VCaP (cell line): ENCODE results near the gene NDUFS7.

Source experiments
- H3K27ac ChIP-seq: fragments of 450-650 bp; 2 replicates; pipeline ENCODE4 v1.5.1; 2017
- CTCF ChIP-seq: fragments of 450-650 bp; conservative IDR thresholded peaks from 2 replicates; pipeline ENCODE4 v1.5.1; 2017; ENCODE audit warnings: mild to moderate bottlenecking, moderate library complexity

The NDUFS7 gene

DNA sequence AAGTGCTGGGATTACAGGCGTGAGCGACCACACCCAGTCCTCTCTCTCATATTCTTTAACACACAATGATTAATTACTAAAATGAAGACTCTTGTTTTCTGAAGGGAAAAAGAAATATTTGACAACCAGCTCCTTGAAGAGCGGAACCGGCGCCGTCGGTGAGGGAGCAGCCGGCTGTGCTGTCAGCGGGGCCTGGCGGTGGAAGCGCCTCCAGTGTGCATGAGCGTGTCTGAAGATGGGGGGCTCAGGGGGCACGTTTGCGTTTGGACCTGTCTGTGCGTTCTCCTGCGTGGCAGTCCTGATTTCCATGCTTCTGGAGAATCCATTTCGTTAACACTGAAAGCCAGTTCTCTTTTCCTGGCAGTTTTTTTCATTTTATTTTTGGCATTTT, 7.3 kb upstream of the NDUFS7 start:
- no peak overlapping the region for H3K27ac ChIP-seq
- TF ChIP-seq CTCF: no peak

GRCh38 chr19:1377176-1377964, 6.3 kb upstream of the NDUFS7 start:
- no peak overlapping the region for H3K27ac ChIP-seq
- TF ChIP-seq CTCF: no peak

- no peak for TF ChIP-seq CTCF
- no peak overlapping the region for H3K27ac ChIP-seq
These were observed 5.5 kb upstream of the NDUFS7 start for GRCh38 chr19:1377965-1378785.

DNA sequence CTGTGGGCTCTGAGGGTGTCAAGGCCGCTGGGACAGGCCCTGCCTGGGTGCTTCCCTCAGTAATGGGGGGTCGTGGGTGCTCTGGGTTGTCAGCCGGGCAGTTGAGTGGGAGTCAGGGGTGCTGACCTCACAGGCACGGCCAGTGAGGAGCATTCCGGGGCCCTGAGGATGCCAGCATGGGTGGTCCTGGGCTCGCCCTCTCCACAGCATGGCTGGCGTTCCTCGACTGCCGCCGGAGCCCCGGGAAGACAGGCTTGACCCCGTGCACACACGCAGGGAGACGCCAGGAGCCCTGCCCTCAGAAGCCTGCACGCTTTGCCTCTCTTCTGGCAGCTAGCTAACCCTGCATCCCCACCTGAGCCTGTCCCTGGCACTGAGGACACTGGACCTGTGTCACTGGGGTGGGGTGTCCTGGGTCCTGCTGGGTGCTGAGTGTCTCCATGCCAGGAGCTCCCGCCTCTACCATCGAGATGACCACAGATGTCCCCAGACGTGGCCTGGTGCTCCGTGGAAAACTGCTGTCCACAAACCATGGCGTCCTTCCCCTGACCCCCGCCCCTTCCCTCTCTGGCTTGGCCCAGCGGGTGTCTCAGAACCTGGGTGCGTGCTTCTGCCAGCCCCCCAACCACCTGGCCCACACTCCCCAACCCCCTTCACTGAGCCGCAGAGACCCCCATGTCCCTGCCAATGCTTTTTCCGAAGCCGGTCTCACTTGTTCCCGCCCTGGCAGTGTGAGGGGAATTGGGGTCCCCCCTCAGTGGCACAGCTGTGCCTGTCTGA, 4.4 kb upstream of the NDUFS7 start:
- no peak for TF ChIP-seq CTCF

GRCh38 chr19:1379961-1380489, 3.7 kb upstream of the NDUFS7 start:
- TF ChIP-seq CTCF: no peak
- H3K27ac ChIP-seq: no peak overlapping the region

More for the DNA sequence above, 4.4 kb upstream of the NDUFS7 start:
- H3K27ac ChIP-seq: no peak overlapping the region

DNA sequence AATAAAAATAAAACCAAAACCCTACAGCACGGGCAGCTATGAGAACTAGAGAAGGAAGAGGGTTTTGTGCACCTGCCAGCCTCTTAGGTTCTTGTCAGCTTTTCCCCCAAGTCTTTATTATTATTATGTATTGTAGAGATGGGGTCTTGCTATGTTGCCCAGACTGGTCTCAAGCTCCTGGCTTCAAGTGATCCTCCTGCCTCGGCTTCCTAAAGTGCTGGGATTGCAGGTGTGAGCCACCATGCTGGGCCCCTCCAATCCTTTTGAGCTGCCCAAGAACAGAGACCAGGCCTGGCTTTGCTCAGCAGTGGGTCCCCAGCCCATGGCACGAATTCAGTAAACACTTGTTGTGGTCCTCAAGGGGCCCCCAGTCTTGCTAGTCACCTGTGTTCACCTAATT, 1.5 kb upstream of the NDUFS7 start:
- H3K27ac ChIP-seq: no peak overlapping the region

More for the DNA sequence above, 1.5 kb upstream of the NDUFS7 start:
- no peak for TF ChIP-seq CTCF
